NCI-H524 (cell line): ENCODE measurements around the gene PON1.

Source experiments
- DNase-seq, 2 experiments: peaks; one replicate each; lab custom pipeline; 2025; lab: John Stamatoyannopoulos, UW

PON1 gene

DNA sequence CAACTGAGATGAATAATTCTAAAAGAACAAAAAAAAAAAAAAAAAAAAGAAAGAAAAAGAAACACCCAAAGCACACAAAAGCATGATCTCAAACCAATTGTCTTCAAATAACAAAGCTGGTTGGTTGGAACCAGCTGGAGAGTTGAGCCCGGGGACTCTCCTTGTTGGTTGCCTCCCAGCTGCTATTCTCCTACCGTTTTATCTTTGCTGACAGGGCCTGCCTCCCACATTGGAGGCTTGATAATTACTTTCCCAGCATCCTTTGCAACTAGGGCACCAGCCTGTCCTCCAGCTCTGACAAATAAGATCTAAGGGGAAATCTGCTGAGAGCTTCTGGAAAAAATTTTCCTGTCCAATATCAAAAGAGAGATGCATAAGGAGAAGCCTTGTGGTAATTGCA is 6.8 kb downstream of the PON1 start:
- DNase-seq: peak in 1 of 2 experiments; percentile 25

GRCh38 chr7:95316588-95316987 is 7.7 kb downstream of the PON1 start:
- DNase-seq: no peak

DNA sequence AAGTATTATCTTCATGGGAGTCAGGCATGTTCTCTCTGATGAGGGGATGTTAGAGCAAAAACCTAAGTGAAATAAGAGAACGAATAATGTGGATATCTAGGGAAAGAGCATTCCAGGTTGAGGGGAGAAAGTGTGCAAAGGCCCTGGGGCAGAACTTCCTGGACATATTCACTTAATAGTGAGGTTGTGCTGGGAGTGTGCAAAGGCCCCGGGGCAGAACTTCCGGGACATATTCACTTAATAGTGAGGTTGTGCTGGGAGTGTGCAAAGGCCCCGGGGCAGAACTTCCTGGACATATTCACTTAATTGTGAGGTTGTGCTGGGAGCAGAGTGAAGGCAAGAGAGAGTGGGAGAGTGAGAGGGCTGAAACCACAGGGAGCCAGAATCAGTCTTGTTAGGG is 11.8 kb downstream of the PON1 start:
- no peak for DNase-seq

GRCh38 chr7:95311389-95311788 is 12.9 kb downstream of the PON1 start:
- no peak for DNase-seq

GRCh38 chr7:95309951-95310350 is 14.4 kb downstream of the PON1 start:
- no peak for DNase-seq

- DNase-seq: no peak
Measured at GRCh38 chr7:95304990-95305389, 19.3 kb downstream of the PON1 start.

DNA sequence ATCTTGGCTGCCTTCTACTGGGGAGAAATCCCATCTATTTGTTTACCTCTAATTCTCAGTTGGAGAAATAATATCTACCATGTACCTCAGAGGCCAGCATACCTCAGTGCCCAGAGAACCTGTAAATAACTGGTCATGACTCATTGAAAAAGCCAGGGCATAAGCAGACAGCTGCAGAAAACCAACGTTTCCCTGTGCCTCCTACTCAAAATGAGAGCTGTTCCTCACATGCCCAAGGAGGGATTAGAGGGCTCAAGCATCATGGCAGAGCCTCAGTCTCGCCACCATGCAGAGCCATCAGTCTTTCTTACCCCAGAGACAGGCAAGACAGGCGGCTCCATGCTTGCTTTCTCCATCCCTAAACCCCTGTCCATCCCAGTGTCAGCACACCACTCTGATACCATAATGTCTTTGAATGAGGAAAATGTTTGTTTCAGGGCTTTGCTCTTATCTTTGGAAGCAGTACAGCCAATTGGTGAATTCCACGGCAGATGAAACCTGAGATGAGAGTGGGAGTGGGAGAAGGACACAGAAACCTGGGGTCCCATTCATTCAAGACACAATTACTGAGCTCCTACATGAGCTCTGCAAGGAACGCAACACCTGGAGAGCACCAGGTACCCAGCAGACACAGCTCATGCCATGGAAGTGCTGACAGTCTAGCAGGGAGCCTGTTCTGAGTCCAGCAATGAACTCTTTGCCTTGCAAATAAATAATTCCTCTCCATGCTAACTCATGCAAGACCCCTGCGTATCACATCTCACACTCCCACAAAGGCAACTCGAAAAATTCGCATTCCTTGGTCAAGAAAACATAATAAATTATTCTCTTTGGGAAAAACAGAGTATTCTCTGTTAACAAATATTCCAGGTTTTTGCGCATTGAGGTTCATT is 21.1 kb downstream of the PON1 start:
- DNase-seq: no peak

DNA sequence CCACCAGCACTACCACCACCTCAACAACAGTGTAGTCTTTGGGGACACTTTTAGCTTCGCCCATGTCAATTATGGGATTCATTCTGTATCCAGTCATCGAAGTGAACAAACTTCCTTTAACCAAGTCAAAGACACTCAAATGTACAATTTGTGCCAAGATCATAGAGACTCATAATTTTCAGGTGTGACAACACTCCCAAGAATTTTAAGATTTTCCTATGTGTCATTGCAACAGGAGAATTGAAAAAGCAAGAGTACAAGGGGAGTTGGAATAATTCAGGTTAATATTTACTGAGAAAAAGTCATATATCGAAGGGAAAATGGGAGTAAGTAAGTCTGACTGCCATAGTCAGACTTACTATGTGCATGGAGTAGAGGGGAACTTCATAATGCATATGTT is 26.2 kb downstream of the PON1 start:
- DNase-seq: no peak

- no peak for DNase-seq
Measured at GRCh38 chr7:95297041-95297440, 27.3 kb downstream of the PON1 start.

DNA sequence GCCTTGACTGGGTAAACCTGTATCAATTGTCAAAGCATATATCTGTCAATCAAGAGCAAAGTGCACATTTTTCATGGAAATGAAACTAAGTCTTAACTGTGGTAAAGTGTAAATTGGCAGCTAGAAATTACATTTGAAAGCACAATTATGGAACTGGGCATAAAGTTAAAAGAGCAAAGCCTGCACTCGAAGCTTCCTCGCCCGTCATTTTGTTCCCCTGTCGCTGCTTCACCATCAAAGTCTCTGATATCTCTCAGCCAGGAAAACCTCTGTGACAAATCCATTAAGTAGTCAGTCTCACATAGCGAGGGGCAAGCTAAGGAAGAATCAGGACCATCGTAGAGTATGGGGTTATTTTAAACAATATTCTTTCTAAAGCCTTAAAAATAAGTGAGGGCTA is 27.9 kb downstream of the PON1 start:
- DNase-seq: no peak

- no peak for DNase-seq
Measured at GRCh38 chr7:95295397-95295796, 28.9 kb downstream of the PON1 start.

- no peak for DNase-seq
Measured at GRCh38 chr7:95290166-95290830, 34.0 kb downstream of the PON1 start.

- DNase-seq: no peak
Measured at GRCh38 chr7:95286096-95286495, 38.2 kb downstream of the PON1 start.

- DNase-seq: no peak
Measured at GRCh38 chr7:95279417-95279816, 44.9 kb downstream of the PON1 start.

- no peak for DNase-seq
Measured at GRCh38 chr7:95276114-95276513, 48.2 kb downstream of the PON1 start.

- DNase-seq: no peak
Measured at GRCh38 chr7:95269640-95270039, 54.7 kb downstream of the PON1 start.

- DNase-seq: no peak
Measured at GRCh38 chr7:95267754-95268153, 56.6 kb downstream of the PON1 start.

DNA sequence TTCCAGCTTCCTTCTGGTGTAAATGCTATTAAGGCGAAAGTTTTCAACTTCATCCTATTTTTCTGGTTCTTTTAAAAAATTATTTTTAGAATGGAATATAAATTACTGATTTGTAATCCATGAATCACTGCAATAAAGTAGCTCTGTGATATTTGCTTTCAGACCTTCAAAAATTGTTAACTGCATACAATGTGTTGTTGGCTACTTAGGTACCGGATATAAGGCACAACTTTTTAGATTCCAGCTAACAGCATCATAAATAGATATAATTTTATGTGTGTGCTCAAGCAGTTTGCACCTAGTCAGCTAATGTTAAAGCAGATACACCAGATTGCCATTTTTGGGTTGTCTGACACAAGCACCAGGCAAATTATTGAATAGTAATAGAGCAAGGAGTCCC is 58.7 kb downstream of the PON1 start:
- no peak for DNase-seq

DNA sequence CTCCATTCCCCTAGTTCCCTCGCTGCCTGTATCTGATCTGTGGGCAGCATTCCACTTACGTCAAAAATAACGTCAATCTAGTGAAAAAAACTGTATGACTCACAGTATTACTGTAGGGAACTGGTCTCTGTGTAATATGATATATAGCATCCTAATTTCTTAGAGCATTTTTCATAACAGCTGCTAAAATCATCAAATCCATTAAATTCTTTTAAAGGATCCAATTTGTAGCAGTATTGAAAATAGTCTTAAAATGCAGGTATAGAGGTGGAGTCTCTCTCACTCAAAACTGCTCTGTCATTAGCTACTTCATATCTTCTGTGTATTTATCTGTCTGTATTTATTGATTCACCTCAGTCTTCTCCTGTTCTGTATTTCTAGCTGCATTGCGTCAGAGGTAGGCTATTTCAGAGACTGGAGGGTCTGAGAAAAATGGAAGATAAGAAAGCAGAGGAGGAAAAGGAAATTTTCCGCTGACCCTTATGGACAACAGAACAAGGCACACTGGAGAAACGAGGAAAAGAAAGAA is 59.9 kb downstream of the PON1 start:
- no peak for DNase-seq

DNA sequence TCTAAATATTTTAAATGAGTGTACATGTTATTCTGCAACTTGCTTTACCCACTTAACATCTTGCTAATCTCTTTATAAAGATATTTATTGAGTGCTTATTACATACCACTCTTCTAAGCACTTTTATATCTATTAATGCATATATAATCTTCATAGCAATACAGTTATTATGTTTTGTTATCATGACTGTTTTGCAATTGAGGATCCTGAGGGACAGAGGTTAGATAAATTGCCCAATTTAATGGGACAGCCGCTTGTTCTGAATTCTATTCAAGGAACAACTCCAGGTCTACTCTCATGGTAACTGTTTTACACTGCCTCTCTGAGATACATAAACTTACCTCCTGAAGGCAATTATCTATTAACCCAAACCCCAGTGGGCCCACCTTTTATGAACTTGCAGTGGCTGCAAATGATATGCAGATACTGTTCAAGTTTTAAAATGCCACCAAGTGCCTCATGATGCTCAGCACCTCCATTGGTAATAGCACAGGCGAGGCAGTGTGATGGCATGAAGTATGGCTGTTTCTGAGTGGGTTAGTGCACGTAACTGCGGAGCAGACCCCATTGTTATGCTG is 60.5 kb downstream of the PON1 start:
- no peak for DNase-seq

- DNase-seq: no peak
Measured at GRCh38 chr7:95262875-95263274, 61.5 kb downstream of the PON1 start.

GRCh38 chr7:95261895-95262415 is 62.4 kb downstream of the PON1 start:
- DNase-seq: no peak

DNA sequence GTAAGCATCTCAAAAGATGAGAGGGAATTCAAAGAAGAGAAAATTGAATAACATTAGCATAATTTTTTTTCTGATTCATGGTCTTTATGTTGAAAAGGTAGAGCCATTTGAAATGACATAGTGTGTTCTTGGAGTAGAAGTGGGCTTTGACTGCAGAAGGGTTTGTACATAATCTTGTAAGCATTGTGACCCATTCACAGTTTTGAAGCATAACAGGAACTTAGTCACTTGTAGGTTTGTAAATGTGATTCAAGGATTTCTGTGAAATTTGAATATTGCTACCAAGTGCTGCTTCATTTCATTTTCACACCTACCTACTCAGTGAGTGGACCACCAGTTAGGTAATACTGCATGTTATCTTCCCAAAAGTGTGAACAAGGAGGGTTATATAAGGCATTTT is 68.6 kb downstream of the PON1 start:
- DNase-seq: no peak
